Endothelial cell (in vitro differentiated cells): Measurements from ENCODE around the gene EPHA6. TPM values are rescaled to one million over a fixed set of nuclear protein-coding genes. Genes with fewer than 3 reads are reported as not detected.
"Not testable (repeated sequence)": the region's sequence is repeated elsewhere in the genome, so short reads cannot be mapped to it uniquely, and the experiment has no call there.

Experiments used
- DNase-seq: peaks from one replicate; pipeline ENCODE4 v3.0.0; 2021; ENCODE audit warnings: low spot score
- H3K27ac Mint-ChIP-seq: one replicate; pipeline ENCODE4 v1.8.0; 2021; ENCODE audit warnings: mixed read lengths, inconsistent platforms; ENCODE audit not compliant: unreplicated experiment
- H3K27me3 Mint-ChIP-seq: one replicate; pipeline ENCODE4 v1.8.0; 2021; ENCODE audit warnings: mild to moderate bottlenecking, moderate library complexity, mixed read lengths, inconsistent platforms; ENCODE audit not compliant: unreplicated experiment
- H3K36me3 Mint-ChIP-seq: one replicate; pipeline ENCODE4 v1.8.0; 2021; ENCODE audit warnings: mild to moderate bottlenecking, low read depth, mixed read lengths, inconsistent platforms; ENCODE audit not compliant: unreplicated experiment
- H3K4me1 Mint-ChIP-seq: one replicate; pipeline ENCODE4 v1.8.0; 2021; ENCODE audit warnings: mild to moderate bottlenecking, mixed read lengths, inconsistent platforms; ENCODE audit not compliant: unreplicated experiment
- H3K4me3 Mint-ChIP-seq: one replicate; pipeline ENCODE4 v1.8.0; 2021; ENCODE audit warnings: mild to moderate bottlenecking, mixed read lengths, inconsistent platforms; ENCODE audit not compliant: unreplicated experiment
- H3K9me3 Mint-ChIP-seq: one replicate; pipeline ENCODE4 v1.8.0; 2021; ENCODE audit warnings: mixed read lengths, inconsistent platforms; ENCODE audit not compliant: unreplicated experiment
- CTCF ChIP-seq: fragments of 200-600 bp; sonication (generic); IDR thresholded peaks from one replicate; pipeline ENCODE4 v1.5.0; 2021; ENCODE audit warnings: antibody characterized with exemption; ENCODE audit not compliant: unreplicated experiment
- total RNA-seq: library from RNA; stranded (reverse); fragmentation: NEBNext Ultra II Directional; extraction: Animal tissue kit (Norgen Biotek cat#: 25700); gene quantifications from one replicate; pipeline ENCODE4 v1.2.1, GENCODE V29; 2021; ENCODE audit not compliant: unreplicated experiment

The EPHA6 gene
- total RNA-seq, 1 donor from 2014 or later: 21.8 TPM

GRCh38 chr3:97464035-97464434 lies 649.6 kb downstream of the EPHA6 start:
- no peaks in the 10 kb centered on the region for H3K36me3 Mint-ChIP-seq
- no peaks in the 10 kb centered on the region for H3K27me3 Mint-ChIP-seq
- no peaks in the 10 kb centered on the region for H3K4me1 Mint-ChIP-seq
- no peak overlapping the region for H3K4me3 Mint-ChIP-seq
- no peak for TF ChIP-seq CTCF
- DNase-seq: no peak
- H3K27ac Mint-ChIP-seq: no peak overlapping the region
- H3K9me3 Mint-ChIP-seq: no peaks in the 10 kb centered on the region

GRCh38 chr3:97470481-97470880 lies 656.1 kb downstream of the EPHA6 start:
- Mint-ChIP-seq H3K36me3 (no peaks in the 10 kb centered on the region), H3K27me3 (no peaks in the 10 kb centered on the region), H3K4me1 (no peaks in the 10 kb centered on the region), H3K27ac (no peak overlapping the region), H3K9me3 (no peaks in the 10 kb centered on the region), H3K4me3 (no peak overlapping the region)
- no peak for TF ChIP-seq CTCF
- no peak for DNase-seq

- no peak for DNase-seq
- no peak for TF ChIP-seq CTCF
- Mint-ChIP-seq H3K27me3 (no peaks in the 10 kb centered on the region), H3K36me3 (peaks cover 8% of the 10 kb centered on the region), H3K9me3 (no peaks in the 10 kb centered on the region), H3K4me1 (no peaks in the 10 kb centered on the region), H3K27ac (no peak overlapping the region), H3K4me3 (no peak overlapping the region)
These were observed 665.3 kb downstream of the EPHA6 start for GRCh38 chr3:97479740-97480139.

DNA sequence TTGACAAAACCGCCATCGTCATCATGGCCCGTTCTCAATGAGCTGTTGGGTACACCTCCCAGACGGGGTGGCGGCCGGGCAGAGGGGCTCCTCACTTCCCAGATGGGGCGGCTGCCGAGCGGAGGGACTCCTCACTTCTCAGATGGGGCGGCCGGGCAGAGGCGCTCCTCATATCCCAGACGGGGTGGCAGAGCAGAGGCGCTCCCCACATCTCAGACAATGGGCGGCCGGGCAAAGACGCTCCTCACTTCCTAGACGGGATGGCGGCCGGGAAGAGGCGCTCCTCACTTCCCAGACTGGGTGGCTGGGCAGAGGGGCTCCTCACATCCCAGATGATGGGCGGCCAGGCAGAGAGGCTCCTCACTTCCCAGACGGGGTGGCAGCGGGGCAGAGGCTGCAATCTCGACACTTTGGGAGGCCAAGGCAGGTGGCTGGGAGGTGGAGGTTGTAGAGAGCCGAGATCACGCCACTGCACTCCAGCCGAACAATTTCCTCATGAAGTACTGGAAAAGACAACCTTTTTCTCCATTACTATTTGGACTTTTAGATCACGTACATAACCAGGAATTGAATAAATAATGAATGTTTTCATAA lies 666.4 kb downstream of the EPHA6 start:
- not testable (repeated sequence) for H3K36me3 Mint-ChIP-seq, H3K4me3 Mint-ChIP-seq, H3K27me3 Mint-ChIP-seq

DNA sequence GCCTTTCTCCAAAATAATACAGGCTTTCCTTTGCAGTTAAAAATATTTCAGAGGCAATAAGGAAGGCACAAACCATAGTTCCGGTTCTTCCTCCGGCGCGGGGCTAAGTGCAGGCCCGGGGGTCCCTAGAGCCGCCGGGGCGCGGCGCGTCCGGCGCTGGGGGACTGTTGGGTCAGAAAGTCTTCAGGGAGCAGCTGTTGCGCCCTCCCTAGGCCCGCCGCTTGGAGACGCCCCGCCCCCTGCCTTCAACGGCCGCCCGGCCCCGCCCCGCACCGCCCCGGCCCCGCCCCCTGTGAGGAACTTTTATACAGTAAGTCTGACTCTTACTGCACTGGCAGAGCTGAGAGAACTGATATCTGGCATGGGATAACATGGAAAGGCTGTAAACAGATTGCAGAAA lies 667.0 kb downstream of the EPHA6 start:
- no peaks in the 10 kb centered on the region for H3K27me3 Mint-ChIP-seq
- H3K27ac Mint-ChIP-seq: no peak overlapping the region
- H3K4me3 Mint-ChIP-seq: no peak overlapping the region
- no peak for DNase-seq
- peaks cover 8% of the 10 kb centered on the region for H3K36me3 Mint-ChIP-seq
- no peaks in the 10 kb centered on the region for H3K9me3 Mint-ChIP-seq
- no peaks in the 10 kb centered on the region for H3K4me1 Mint-ChIP-seq
- no peak for TF ChIP-seq CTCF

More for the DNA sequence above, 666.4 kb downstream of the EPHA6 start:
- not testable (repeated sequence) for DNase-seq, H3K27ac Mint-ChIP-seq, H3K9me3 Mint-ChIP-seq, H3K4me1 Mint-ChIP-seq
